HG03457 (cell line): ENCODE data around the gene FURIN.
"Not testable (repeated sequence)": the region's sequence is repeated elsewhere in the genome, so short reads cannot be mapped to it uniquely, and the experiment has no call there.

ENCODE experiments used
- ATAC-seq: cut with Tn5 transposase; IDR thresholded peaks from one replicate; pipeline ENCODE4 v1.9.1; 2021; ENCODE audit warnings: moderate number of reproducible peaks; ENCODE audit not compliant: unreplicated experiment

Gene FURIN

DNA sequence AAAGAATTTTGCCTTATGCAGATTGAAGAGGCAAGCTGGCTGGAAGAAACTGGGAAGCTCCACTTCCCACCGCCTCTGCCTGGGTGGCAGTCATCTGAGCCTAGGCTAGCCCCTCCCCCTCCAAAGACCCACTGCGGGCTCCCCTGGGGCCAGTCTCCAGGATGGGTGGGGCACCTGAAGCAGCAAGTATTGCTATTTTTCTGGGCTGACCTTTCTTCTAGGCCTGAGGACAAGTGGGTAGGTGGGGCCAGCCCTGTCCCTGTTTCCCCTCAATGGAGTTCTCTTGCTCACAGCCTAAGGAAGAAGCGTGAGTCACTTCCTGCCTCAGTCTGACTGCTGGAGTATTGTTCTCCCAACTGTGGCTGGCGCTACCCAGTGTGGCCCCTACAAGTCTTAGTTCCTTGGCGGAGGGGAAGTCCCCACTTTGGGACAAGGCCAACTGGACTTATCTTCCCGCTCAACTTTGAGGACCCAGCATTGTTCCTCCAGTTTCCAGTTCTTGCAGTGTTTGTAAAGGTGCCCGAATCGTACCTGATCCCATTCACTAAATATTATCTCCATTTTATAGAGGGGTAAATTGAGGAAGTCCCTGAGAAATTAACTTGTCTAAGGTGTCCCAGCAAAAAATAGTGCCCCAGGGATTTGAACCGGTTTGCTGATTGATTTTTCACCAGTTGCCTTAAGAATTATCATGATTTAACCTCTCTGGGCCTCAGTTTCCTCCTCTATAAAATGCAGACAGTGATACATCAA lies 1.4 kb downstream of the FURIN start:
- no peak for ATAC-seq

DNA sequence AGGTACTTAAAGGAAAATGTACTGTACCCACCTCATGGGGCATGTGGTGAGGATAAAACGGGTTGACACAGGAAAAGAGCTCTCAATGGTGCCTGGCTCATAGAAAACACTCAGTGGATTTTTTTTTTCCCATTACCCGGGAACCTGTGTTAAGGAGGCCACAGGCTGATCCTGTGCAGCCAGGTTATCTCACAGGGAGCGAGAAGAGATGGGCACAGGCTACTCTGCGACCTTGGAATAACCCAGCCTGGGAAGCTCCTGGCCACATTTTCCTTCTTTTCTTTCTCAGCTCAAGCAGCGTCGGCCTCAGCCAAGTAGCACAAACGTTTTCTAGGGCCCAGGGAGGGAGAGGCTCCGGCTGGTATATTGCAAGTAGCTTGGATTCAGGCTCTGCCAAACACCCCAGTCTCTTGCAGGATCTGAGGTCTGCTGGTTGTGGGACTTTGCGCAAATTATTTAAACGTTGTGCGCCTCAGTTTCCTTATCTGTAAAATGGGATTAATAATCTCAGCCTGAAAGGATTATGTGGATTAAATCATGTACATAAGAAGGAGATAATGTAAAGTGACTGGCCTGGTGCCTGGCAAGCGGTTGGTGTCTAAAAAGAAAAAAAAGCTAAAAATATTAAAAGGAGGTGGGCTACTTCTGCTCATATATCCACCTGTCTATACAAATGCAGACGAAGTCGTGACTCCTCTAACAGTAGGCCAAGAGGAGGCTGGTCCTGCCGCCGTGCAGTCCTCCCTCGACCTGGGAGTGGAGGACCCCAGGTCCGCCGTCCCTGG lies 2.2 kb downstream of the FURIN start:
- no peak for ATAC-seq

DNA sequence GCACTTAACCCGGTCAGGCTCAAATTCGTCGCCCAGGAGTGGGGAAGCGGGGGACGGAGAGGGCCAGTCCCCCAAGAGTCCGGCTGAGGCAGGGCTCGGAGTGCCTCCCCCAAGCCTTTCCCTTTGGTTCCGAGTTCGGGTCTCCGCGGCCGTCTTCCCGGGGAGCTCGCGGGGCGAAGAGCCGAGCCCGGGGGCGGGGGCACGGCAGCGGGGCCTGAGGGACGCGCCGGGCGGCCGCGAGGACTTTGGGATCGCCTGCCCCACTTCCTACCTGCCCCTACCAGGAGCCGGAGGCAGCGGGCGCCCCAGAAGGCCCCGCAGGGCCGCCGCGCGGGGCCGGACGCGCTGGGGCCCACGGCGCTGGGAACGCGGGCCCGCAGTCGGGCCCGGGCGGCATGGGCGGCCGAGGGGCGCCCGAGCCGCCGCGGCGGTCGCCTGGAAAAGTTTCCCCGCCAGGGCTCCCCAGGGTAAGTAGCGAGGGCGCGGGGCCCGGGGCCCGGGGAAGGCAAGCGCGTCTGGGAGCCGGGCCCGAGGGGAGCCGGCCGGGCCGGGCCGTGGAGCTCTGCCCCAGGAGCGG lies 2.8 kb downstream of the FURIN start:
- no peak for ATAC-seq

GRCh38 chr15:90871716-90872485 lies 3.5 kb downstream of the FURIN start:
- ATAC-seq, result no peak

GRCh38 chr15:90872486-90873184 lies 4.2 kb downstream of the FURIN start:
- ATAC-seq, result no peak

DNA sequence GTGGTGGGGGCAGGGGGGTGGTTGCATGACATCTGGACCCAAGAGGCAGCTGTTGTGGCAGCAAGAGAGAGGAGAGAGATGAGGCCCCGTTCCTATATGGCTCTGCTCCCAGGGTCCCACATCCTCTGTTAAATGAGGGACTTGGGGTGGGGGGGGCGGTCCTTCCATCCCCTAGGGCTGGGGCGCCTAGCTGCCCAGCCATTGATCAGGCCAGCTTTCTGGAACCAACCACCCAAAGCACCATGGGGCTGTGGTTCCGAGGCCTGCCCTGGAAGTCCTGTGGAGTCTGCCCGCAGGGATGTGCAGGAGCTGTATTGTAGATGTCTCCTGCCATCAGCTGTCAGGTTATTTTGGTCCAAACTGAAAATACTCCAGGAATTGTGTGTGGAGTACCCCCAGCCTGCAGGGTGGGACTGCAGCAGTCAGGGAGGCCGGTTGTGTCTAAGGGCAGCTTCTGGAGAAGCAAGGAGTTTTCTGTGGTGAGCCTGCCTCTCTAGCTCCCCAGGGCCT lies 5.2 kb downstream of the FURIN start:
- ATAC-seq, result no peak

GRCh38 chr15:90873998-90874605 lies 5.7 kb downstream of the FURIN start:
- ATAC-seq, result no peak

- not testable (repeated sequence) for ATAC-seq
These were observed 6.6 kb downstream of the FURIN start for GRCh38 chr15:90874986-90875385.

DNA sequence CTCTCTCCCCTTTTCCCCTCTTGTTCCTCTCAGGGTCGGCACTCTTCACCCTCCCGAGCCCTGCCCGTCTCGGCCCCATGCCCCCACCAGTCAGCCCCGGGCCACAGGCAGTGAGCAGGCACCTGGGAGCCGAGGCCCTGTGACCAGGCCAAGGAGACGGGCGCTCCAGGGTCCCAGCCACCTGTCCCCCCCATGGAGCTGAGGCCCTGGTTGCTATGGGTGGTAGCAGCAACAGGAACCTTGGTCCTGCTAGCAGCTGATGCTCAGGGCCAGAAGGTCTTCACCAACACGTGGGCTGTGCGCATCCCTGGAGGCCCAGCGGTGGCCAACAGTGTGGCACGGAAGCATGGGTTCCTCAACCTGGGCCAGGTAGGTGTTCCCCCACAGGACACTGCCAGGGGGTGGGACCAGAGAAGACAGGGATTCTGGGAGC lies 7.2 kb downstream of the FURIN start:
- ATAC-seq, result no peak

GRCh38 chr15:90876046-90876445 lies 7.7 kb downstream of the FURIN start:
- ATAC-seq, result no peak

- ATAC-seq, result no peak
These were observed 8.3 kb downstream of the FURIN start for GRCh38 chr15:90876512-90877170.

- no peak for ATAC-seq
These were observed 8.9 kb downstream of the FURIN start for GRCh38 chr15:90877315-90877714.

DNA sequence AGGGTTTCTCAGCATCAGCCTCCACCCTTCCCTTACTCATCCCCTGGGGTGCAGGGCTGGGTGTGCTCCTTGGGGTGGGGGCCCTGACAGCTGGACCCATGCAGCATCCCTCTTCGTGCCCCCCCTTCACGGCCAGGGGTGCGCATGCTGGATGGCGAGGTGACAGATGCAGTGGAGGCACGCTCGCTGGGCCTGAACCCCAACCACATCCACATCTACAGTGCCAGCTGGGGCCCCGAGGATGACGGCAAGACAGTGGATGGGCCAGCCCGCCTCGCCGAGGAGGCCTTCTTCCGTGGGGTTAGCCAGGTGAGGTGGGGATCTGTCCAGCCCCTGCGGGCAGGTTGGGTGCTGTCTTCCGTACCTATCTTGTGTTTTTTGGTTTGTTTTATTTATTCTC lies 9.6 kb downstream of the FURIN start:
- no peak for ATAC-seq

DNA sequence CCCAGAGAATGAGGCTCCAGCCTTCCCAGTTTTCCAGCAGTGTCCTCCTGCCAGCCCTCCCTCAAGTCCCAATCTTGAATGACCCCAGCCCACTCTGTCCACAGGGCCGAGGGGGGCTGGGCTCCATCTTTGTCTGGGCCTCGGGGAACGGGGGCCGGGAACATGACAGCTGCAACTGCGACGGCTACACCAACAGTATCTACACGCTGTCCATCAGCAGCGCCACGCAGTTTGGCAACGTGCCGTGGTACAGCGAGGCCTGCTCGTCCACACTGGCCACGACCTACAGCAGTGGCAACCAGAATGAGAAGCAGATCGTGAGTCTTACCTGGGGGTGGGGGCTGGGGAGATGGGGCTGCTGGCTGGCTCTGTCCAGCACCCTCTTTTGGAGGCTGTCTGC lies 10.3 kb downstream of the FURIN start:
- no peak for ATAC-seq

GRCh38 chr15:90879730-90880366 lies 11.5 kb downstream of the FURIN start:
- no peak for ATAC-seq

GRCh38 chr15:90880381-90881145 lies 12.2 kb downstream of the FURIN start:
- ATAC-seq, result no peak

DNA sequence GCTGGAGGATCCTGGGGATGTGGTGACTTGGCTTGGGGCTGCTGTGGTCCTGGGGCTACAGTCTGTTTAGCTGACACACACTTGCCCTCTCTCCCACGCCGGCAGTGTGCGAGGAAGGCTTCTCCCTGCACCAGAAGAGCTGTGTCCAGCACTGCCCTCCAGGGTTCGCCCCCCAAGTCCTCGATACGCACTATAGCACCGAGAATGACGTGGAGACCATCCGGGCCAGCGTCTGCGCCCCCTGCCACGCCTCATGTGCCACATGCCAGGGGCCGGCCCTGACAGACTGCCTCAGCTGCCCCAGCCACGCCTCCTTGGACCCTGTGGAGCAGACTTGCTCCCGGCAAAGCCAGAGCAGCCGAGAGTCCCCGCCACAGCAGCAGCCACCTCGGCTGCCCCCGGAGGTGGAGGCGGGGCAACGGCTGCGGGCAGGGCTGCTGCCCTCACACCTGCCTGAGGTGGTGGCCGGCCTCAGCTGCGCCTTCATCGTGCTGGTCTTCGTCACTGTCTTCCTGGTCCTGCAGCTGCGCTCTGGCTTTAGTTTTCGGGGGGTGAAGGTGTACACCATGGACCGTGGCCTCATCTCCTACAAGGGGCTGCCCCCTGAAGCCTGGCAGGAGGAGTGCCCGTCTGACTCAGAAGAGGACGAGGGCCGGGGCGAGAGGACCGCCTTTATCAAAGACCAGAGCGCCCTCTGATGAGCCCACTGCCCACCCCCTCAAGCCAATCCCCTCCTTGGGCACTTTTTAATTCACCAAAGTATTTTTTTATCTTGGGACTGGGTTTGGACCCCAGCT lies 13.0 kb downstream of the FURIN start:
- ATAC-seq, result no peak
